Subcutaneous adipose tissue (tissue), 4 donors: Measurements from ENCODE around the gene SDHB. TPM values are rescaled to one million over a fixed set of nuclear protein-coding genes. Genes with fewer than 3 reads are reported as not detected.

ENCODE experiments used
- total RNA-seq, 4 donors: library from RNA; depleted of rRNA; stranded (reverse); fragments of >200 nt; gene quantifications; one replicate each; pipeline ENCODE4 v1.1.0, GENCODE V29; 2016
- TF ChIP-seq, protein P1 (sequence below): fragments of 450-650 bp; IDR thresholded peaks from one replicate; pipeline ENCODE4 v1.5.1; 2016; ENCODE audit warnings: low read depth, mild to moderate bottlenecking, control low read depth, antibody characterized with exemption, moderate library complexity

Gene SDHB
- total RNA-seq, 4 donors from 2014 or later: 105 to 138 (median 121) TPM

GRCh38 chr1:17084787-17085186 lies 31.0 kb upstream of the SDHB start:
- TF ChIP-seq, protein P1, sequence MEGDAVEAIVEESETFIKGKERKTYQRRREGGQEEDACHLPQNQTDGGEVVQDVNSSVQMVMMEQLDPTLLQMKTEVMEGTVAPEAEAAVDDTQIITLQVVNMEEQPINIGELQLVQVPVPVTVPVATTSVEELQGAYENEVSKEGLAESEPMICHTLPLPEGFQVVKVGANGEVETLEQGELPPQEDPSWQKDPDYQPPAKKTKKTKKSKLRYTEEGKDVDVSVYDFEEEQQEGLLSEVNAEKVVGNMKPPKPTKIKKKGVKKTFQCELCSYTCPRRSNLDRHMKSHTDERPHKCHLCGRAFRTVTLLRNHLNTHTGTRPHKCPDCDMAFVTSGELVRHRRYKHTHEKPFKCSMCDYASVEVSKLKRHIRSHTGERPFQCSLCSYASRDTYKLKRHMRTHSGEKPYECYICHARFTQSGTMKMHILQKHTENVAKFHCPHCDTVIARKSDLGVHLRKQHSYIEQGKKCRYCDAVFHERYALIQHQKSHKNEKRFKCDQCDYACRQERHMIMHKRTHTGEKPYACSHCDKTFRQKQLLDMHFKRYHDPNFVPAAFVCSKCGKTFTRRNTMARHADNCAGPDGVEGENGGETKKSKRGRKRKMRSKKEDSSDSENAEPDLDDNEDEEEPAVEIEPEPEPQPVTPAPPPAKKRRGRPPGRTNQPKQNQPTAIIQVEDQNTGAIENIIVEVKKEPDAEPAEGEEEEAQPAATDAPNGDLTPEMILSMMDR: no peak

GRCh38 chr1:17082761-17083160 lies 28.9 kb upstream of the SDHB start:
- TF ChIP-seq, protein P1: no peak

GRCh38 chr1:17081439-17081838 lies 27.6 kb upstream of the SDHB start:
- TF ChIP-seq, protein P1: no peak

- TF ChIP-seq, protein P1: no peak
Measured at GRCh38 chr1:17080880-17081279, 27.0 kb upstream of the SDHB start.

- TF ChIP-seq, protein P1: no peak
Measured at GRCh38 chr1:17080085-17080759, 26.4 kb upstream of the SDHB start.

- TF ChIP-seq, protein P1: no peak
Measured at GRCh38 chr1:17078991-17079868, 25.4 kb upstream of the SDHB start.
